Duodenal mucosa (tissue), 2 donors: ENCODE results near the gene NACC2.

ENCODE experiments used
- H3K27ac ChIP-seq: one replicate; pipeline ENCODE4 v1.7.0; 2013; ENCODE audit warnings: low read depth, low read length
- H3K27me3 ChIP-seq, 2 donors: one replicate each; pipeline ENCODE4 v1.7.0; 2013; ENCODE audit warnings: low read length in 2 of 2, control low read depth in 1 of 2; ENCODE audit not compliant: insufficient read depth in 2 of 2, control insufficient read depth in 1 of 2
- H3K36me3 ChIP-seq, 2 donors: one replicate each; pipeline ENCODE4 v1.7.0; 2013; ENCODE audit warnings: low read length in 2 of 2, control low read depth in 1 of 2; ENCODE audit not compliant: insufficient read depth in 2 of 2, control insufficient read depth in 1 of 2
- H3K4me1 ChIP-seq, 2 donors: one replicate each; pipeline ENCODE4 v1.7.0; 2013; ENCODE audit warnings: low read length in 2 of 2, control low read depth in 1 of 2; ENCODE audit not compliant: insufficient read depth in 2 of 2, control insufficient read depth in 1 of 2
- H3K4me3 ChIP-seq, 2 donors: one replicate each; pipeline ENCODE4 v1.7.0; 2013; ENCODE audit warnings: low read length in 2 of 2, low read depth in 1 of 2
- H3K9ac ChIP-seq, 2 donors: one replicate each; pipeline ENCODE4 v1.7.0; 2013; ENCODE audit warnings: low read length in 2 of 2, low read depth in 1 of 2
- H3K9me3 ChIP-seq, 2 donors: one replicate each; pipeline ENCODE4 v1.7.0; 2013; ENCODE audit warnings: low read length in 2 of 2, control low read depth in 1 of 2; ENCODE audit not compliant: control insufficient read depth in 1 of 2

NACC2 gene

DNA sequence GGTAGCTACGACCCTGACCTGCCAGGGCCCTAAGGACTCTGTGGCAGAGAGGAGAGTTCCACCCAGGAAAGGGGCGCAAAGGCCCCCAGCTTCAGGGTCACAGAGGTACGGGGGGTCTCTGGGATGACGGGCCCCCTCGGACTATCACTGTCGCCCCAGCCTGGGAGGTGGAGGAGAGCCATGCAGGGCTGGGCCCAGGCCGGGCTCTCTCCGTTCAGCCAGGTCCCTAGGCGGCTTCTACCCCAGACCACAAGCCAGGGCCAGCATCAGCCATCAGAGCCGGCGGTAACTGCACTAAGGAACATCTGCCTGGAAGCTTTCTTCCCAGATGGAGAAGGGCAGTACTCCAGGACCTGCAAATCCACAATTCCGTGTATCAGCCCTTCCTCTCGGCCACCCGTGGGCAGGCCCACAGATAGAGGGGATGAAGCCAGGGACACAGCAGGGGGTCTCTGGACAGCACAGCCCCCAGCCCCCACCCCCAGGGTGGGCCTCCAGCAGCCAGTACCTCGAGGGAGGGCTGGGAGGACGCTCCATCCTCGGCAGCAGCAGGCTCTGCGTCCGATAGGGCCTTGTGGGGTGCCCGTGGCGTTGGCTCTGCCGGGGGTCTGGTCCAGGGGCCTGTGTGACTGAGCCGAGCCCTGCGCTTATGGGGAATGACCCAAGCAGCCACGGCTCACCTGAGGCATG, 38.4 kb downstream of the NACC2 start:
- H3K9me3 ChIP-seq, result no peaks in the 10 kb centered on the region
- no peak overlapping the region for H3K27ac ChIP-seq
- no peak overlapping the region for H3K4me3 ChIP-seq
- peaks cover 33 to 40% of the 10 kb centered on the region in 2 donors for H3K4me1 ChIP-seq
- H3K27me3 ChIP-seq, result no peaks in the 10 kb centered on the region
- no peak overlapping the region for H3K9ac ChIP-seq
- H3K36me3 ChIP-seq, result no peaks in the 10 kb centered on the region

DNA sequence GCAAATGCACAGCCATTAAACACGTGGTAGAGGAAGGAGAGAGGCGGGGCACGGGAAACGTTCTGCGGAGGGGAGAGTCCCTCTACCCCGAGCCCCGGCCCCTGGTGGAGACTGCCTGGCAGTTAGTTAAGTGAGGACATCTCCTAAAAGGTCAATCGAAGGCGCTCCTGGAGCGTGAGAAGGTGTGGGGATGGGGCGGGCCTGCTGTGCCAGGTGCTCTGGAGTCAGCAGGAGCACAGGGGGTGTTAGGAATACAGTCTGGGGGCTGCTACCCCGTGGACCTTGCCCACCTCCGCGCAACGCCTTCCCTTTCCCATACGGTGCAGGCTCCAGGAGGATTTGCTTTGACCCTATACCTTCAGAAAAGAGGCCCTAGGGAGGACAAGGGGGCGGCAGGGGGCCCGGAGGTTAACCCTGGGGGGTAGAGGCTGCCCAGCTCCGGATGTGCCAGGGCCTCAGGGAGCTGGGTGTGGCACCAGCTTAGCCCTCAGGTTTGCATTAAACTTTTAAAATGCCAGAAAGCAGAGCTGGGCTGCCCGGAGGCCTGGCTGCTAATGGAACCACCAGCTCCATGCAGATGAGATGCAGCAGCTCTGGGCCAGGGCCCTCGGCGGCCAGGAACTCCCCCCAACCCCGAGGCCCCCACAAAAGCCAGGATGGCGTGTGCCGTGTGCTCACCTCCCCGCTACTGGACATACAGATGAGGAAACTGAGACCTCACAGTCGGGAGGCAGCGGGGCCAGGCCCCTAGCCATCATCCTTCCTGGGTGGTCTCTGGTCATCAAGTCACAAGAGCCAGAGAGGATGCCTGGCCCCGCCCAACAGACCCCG, 39.2 kb downstream of the NACC2 start:
- peaks cover 33 to 40% of the 10 kb centered on the region in 2 donors for H3K4me1 ChIP-seq
- H3K27ac ChIP-seq, result no peak overlapping the region
- no peak overlapping the region for H3K4me3 ChIP-seq
- H3K9me3 ChIP-seq, result no peaks in the 10 kb centered on the region
- no peaks in the 10 kb centered on the region for H3K36me3 ChIP-seq
- H3K27me3 ChIP-seq, result no peaks in the 10 kb centered on the region
- no peak overlapping the region for H3K9ac ChIP-seq

DNA sequence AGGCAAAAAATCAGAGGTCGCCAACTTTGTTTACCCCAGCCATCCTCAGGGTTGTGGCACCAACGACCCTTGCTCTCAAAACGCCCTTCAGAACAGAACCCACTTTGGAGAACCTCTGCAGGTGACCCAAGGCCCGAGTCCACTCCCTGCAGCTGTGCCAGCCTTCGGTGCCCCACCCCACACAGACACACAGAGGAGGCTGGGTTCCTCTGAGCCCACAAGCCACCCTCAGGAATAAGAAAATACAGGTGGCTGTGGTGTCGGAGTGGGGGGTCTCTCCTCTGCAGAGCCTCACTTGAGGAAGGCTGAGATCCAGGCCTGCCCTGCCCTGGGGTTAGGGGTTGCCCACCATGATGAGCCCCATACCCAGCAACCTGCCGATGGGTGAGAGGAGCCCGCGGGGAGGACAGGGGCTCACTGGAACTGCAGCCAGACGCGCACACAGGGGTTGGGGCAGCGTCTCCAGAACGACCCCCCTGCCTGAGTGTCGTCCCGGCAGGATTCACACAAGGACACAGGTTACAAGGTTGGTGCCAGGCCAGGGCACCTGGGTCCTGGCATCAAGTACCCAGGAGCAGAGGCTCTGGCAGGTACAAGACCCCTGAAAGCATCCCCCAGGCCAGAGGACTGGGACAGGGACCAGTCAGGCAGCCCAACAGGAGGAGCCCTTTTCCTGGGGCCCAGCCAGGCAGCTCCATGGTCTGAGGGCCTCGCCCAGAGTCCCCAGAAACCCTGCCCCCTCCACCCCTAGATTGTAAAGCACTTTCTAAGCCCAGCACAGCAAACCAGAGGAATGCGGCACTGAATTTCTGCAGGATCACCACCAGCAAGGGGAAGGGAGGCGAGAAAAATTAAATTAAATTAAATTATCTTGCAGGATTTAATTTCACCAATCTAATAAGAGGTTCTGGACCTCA, 40.0 kb downstream of the NACC2 start:
- Histone ChIP-seq H3K4me1 (peaks cover 24 to 33% of the 10 kb centered on the region in 2 donors), H3K27me3 (no peaks in the 10 kb centered on the region), H3K36me3 (peaks cover 0 to 2% of the 10 kb centered on the region in 2 donors), H3K9me3 (no peaks in the 10 kb centered on the region), H3K9ac (no peak overlapping the region), H3K4me3 (no peak overlapping the region), H3K27ac (no peak overlapping the region)

DNA sequence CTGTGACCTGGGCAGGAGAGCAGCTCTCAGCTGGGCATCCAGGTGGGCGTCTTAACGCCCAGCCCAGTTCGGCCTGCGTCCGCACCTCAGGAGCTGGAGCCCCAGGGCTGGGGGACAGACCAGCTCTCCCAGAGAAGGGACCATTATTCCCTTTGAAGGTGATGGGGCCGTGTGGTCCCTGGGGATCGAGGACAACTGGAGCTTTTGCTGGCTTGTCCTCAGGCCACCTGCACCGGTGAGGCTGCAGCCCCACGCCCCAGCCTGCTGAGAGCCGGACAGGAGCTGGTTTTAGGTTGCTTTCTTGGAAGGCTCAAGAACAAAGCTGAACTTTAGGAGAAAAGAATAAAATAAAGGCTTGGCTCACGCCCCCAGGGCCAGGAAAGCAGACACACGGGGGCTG, 40.9 kb downstream of the NACC2 start:
- H3K9ac ChIP-seq, result no peak overlapping the region
- peaks cover 20 to 27% of the 10 kb centered on the region in 2 donors for H3K4me1 ChIP-seq

DNA sequence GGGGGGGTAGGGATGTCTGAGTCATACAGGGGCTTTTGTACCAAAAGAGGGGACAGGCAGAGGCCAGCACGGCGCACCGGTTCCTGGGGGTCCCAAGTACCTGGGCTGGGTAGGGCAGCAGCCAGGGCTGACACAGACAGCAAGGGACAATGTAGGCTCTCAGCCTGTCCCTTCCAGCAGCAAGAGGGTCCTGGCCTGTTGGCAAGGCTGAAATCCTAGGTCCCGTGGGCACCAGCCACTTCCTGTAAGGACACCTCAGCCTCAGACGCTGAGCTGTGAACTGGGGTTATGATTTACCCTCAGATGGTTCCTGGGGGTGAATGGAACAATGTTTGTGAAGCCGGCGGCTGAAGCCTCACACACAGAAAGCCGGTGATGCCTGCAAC, 41.3 kb downstream of the NACC2 start:
- peaks cover 20 to 27% of the 10 kb centered on the region in 2 donors for H3K4me1 ChIP-seq
- no peak overlapping the region for H3K4me3 ChIP-seq
- no peak overlapping the region for H3K27ac ChIP-seq
- peaks cover 4 to 12% of the 10 kb centered on the region in 2 donors for H3K36me3 ChIP-seq
- H3K9ac ChIP-seq, result no peak overlapping the region
- H3K9me3 ChIP-seq, result no peaks in the 10 kb centered on the region
- no peaks in the 10 kb centered on the region for H3K27me3 ChIP-seq

More for the DNA sequence above, 40.9 kb downstream of the NACC2 start:
- Histone ChIP-seq H3K27me3 (no peaks in the 10 kb centered on the region), H3K4me3 (no peak overlapping the region), H3K36me3 (peaks cover 4 to 9% of the 10 kb centered on the region in 2 donors), H3K27ac (no peak overlapping the region), H3K9me3 (no peaks in the 10 kb centered on the region)

DNA sequence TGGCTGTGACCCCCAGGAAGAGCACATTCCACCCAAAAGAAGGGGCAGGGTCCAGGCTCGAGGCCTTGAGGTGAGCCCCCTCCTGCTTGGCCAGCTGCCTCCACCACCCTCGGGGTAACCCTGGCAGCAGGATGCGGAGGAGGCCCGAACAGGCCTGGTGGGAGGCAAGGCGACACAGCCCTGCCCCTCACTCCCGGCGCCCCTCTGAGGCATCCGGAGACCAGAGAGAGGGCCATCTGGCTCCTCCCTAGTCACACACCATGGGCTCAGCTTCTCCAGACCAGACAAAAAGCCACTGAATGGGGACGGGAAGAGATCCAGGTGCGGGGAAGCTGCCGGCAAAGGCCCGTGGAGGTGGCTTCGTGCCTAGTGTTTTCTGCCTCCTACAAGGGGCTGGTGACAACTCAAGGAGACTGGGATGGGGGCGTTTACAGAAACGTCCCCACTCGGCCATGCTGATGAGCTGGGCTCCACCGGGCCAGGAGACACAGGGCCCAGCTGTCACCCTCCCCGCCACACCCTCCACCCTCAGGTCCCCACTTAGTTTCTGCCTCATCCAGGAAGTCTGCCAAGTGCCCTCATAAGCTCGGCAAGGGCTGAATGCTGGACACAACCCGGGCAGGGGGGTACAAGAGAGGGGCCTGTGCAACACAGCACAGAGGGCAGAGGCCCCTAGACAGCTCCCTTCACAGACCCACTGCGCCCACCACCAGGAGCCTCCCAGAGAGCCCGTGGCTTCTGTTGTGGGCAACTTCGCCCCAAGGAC, 41.9 kb downstream of the NACC2 start:
- Histone ChIP-seq H3K4me1 (peaks cover 20 to 27% of the 10 kb centered on the region in 2 donors), H3K27me3 (no peaks in the 10 kb centered on the region), H3K9ac (peak overlapping the region in 1 of 2 donors; percentile 25), H3K27ac (peak overlapping the region; percentile 10), H3K4me3 (peak overlapping the region; percentile 32 to 43), H3K9me3 (no peaks in the 10 kb centered on the region), H3K36me3 (peaks cover 7 to 12% of the 10 kb centered on the region in 2 donors)

DNA sequence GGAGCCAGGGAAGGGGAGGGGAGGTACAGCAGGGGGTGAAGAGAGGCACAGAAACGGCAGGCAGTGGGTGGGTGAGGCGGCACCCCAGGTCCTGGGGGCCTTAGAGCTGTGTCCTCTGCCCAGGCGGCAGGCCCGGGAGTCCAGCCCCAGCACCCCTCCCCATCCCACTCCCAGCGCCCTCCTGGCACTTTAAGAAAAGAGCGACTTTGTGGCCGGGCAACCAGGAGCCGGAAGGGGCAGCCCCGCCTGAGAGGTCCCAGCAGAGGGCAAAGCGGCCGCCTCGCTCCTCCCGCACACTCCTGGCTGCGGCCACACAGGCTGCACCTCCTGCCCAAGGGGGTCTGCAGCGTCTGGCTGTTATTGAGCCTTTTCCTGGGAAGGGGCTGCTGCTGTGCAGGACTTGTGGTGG, 42.6 kb downstream of the NACC2 start:
- H3K9ac ChIP-seq, result peak overlapping the region in 1 of 2 donors; percentile 25
- no peaks in the 10 kb centered on the region for H3K9me3 ChIP-seq
- H3K4me3 ChIP-seq, result peak overlapping the region; percentile 34 to 43
- peak overlapping the region; percentile 10 for H3K27ac ChIP-seq
- H3K4me1 ChIP-seq, result peaks cover 20 to 27% of the 10 kb centered on the region in 2 donors
- peaks cover 7 to 13% of the 10 kb centered on the region in 2 donors for H3K36me3 ChIP-seq
- H3K27me3 ChIP-seq, result no peaks in the 10 kb centered on the region

DNA sequence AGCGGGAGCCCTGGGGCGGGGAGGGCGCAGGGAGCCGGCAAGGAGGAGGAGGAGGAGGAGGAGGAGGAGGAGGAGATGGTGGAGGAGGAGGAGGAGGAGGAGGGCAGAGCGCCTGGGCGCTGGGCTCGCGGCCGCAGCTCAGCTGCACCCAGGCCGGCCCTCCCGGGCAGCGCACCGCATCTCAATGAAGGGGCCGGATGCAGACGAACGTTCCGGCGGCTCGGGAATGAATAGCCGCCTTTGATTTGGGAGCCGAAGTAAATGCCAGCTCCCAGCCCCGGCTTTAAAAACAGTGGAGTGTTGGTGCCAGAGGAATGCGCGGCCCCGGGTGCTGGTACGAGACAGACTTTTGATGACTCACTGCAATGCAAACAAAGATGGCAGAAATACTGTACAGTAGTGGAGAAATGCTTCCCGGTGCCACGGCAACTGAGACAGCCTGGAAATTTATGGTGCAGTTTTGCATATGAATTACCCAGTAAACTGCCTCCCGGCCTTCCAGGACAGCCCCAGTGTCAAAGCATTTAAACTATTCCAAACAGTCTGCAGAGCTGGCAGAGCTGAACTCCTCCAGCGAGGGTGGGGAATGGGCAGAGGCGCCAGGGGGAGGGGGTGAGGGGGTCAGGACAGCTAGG, 43.1 kb downstream of the NACC2 start:
- H3K9ac ChIP-seq, result no peak overlapping the region
- peak overlapping the region; percentile 34 to 52 for H3K4me3 ChIP-seq
- no peaks in the 10 kb centered on the region for H3K27me3 ChIP-seq
- H3K9me3 ChIP-seq, result no peaks in the 10 kb centered on the region
- peaks cover 11 to 18% of the 10 kb centered on the region in 2 donors for H3K36me3 ChIP-seq
- H3K27ac ChIP-seq, result no peak overlapping the region
- peaks cover 20 to 27% of the 10 kb centered on the region in 2 donors for H3K4me1 ChIP-seq

DNA sequence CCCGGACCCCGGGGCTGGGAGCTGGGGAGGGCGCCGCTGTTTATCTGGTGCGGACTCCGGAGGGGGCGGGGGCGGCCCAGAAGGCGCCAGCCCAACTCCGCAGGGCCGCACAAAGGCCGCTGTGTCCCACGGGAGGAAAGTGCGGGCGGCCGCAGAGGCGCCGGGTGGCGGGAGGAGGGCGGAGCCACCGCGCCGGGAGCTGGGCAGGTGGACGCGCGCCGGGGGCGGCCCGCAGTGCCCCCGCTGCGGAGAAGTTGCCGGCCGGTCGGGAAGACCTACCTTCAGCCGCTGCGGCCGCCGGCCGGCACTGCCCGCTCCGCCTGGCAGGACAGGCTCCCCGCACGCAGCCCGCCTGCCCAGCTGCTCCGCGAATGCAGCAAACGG, 43.6 kb downstream of the NACC2 start:
- H3K9me3 ChIP-seq, result no peaks in the 10 kb centered on the region
- H3K27ac ChIP-seq, result no peak overlapping the region
- peaks cover 20 to 27% of the 10 kb centered on the region in 2 donors for H3K4me1 ChIP-seq
- H3K27me3 ChIP-seq, result no peaks in the 10 kb centered on the region
- peaks cover 11 to 23% of the 10 kb centered on the region in 2 donors for H3K36me3 ChIP-seq
- no peak overlapping the region for H3K9ac ChIP-seq
- peak overlapping the region; percentile 34 to 52 for H3K4me3 ChIP-seq
